Measurements from ENCODE around the gene CAV1.
"Not testable (repeated sequence)": the region's sequence is repeated elsewhere in the genome, so short reads cannot be mapped to it uniquely, and the experiment has no call there.

Gene CAV1

GRCh38 chr7:116584721-116585120 lies 59.9 kb downstream of the CAV1 start:
- no peak for DNase-seq

GRCh38 chr7:116585392-116585791 lies 60.6 kb downstream of the CAV1 start:
- no peak for DNase-seq

GRCh38 chr7:116585967-116586366 lies 61.1 kb downstream of the CAV1 start:
- DNase-seq: no peak

- not testable (repeated sequence) for DNase-seq
Observed at GRCh38 chr7:116587200-116587599, 62.4 kb downstream of the CAV1 start.

GRCh38 chr7:116588225-116588624 lies 63.4 kb downstream of the CAV1 start:
- DNase-seq: no peak

- DNase-seq: no peak
Observed at GRCh38 chr7:116588641-116589594, 64.1 kb downstream of the CAV1 start.

GRCh38 chr7:116591202-116592040 lies 66.6 kb downstream of the CAV1 start:
- no peak for DNase-seq

GRCh38 chr7:116592041-116592355 lies 67.2 kb downstream of the CAV1 start:
- DNase-seq: no peak

GRCh38 chr7:116592445-116592844 lies 67.6 kb downstream of the CAV1 start:
- no peak for DNase-seq

GRCh38 chr7:116593359-116594075 lies 68.7 kb downstream of the CAV1 start:
- no peak for DNase-seq

GRCh38 chr7:116595063-116595462 lies 70.2 kb downstream of the CAV1 start:
- no peak for DNase-seq

GRCh38 chr7:116597384-116597783 lies 72.5 kb downstream of the CAV1 start:
- no peak for DNase-seq

- DNase-seq: no peak
Observed at GRCh38 chr7:116598278-116598677, 73.4 kb downstream of the CAV1 start.

GRCh38 chr7:116598861-116599260 lies 74.0 kb downstream of the CAV1 start:
- no peak for DNase-seq

GRCh38 chr7:116601426-116601825 lies 76.6 kb downstream of the CAV1 start:
- no peak for DNase-seq

- no peak for DNase-seq
Observed at GRCh38 chr7:116607299-116607698, 82.5 kb downstream of the CAV1 start.

GRCh38 chr7:116610210-116610609 lies 85.4 kb downstream of the CAV1 start:
- no peak for DNase-seq

- no peak for DNase-seq
Observed at GRCh38 chr7:116610721-116611120, 85.9 kb downstream of the CAV1 start.

Data from activated CD4-positive, CD25-positive, alpha-beta regulatory T cell treated with anti-CD3 and anti-CD28 coated beads, Interleukin-2, amount 50 U/mL, for 72 hours (primary cell).